ENCODE data around the gene CPAMD8.
"Not testable (repeated sequence)": the region's sequence is repeated elsewhere in the genome, so short reads cannot be mapped to it uniquely, and the experiment has no call there.

DNA sequence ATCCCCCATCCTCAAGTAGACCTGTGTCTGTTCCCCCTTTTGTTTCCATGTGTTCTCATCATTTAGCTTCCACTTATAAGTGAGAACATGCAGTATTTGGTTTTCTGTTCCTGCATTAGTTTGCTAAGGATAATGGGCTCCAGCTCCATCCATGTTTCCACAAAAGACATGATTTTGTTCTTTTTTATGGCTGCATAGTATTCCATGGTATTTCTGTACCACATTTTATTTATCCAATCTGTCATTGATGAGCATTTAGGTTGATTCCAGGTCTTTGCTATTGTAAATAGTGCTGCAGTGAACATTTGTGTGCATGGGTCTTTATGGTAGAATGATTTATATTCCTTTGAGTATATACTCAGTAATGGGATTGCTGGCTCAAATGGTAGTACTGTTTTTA lies 68.3 kb downstream of the CPAMD8 start:
- TF ChIP-seq, protein P1, sequence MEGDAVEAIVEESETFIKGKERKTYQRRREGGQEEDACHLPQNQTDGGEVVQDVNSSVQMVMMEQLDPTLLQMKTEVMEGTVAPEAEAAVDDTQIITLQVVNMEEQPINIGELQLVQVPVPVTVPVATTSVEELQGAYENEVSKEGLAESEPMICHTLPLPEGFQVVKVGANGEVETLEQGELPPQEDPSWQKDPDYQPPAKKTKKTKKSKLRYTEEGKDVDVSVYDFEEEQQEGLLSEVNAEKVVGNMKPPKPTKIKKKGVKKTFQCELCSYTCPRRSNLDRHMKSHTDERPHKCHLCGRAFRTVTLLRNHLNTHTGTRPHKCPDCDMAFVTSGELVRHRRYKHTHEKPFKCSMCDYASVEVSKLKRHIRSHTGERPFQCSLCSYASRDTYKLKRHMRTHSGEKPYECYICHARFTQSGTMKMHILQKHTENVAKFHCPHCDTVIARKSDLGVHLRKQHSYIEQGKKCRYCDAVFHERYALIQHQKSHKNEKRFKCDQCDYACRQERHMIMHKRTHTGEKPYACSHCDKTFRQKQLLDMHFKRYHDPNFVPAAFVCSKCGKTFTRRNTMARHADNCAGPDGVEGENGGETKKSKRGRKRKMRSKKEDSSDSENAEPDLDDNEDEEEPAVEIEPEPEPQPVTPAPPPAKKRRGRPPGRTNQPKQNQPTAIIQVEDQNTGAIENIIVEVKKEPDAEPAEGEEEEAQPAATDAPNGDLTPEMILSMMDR (IDR thresholded peaks at IDR 0.05; ENCODE audit: low read depth, low read length) = not testable (repeated sequence)
- TF ChIP-seq MYC (IDR thresholded peaks at IDR 0.05; ENCODE audit: low read depth, low read length); POLR2A (IDR thresholded peaks at IDR 0.05; ENCODE audit: extremely low read depth, insufficient read length): not testable (repeated sequence)
- TF ChIP-seq, protein P2, sequence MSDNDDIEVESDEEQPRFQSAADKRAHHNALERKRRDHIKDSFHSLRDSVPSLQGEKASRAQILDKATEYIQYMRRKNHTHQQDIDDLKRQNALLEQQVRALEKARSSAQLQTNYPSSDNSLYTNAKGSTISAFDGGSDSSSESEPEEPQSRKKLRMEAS (IDR thresholded peaks at IDR 0.05; ENCODE audit: low read depth, low read length) = not testable (repeated sequence)

All from NB4 (cell line).